Measurements from ENCODE around the gene DLG2.
"Not testable (repeated sequence)": the region's sequence is repeated elsewhere in the genome, so short reads cannot be mapped to it uniquely, and the experiment has no call there.

The DLG2 gene

GRCh38 chr11:84408946-84409411 is 1218.2 kb downstream of the DLG2 start:
- no peak for DNase-seq (ENCODE audit: low read depth in 4 of 4, low spot score in 1 of 4)

- DNase-seq (ENCODE audit: low read depth in 4 of 4, low spot score in 1 of 4) = no peak
Measured at GRCh38 chr11:84407091-84407490, 1220.1 kb downstream of the DLG2 start.

- DNase-seq (ENCODE audit: low read depth in 4 of 4, low spot score in 1 of 4) = no peak
Measured at GRCh38 chr11:84398017-84398626, 1229.0 kb downstream of the DLG2 start.

GRCh38 chr11:84396521-84396920 is 1230.6 kb downstream of the DLG2 start:
- DNase-seq (ENCODE audit: low read depth in 4 of 4, low spot score in 1 of 4) = no peak

GRCh38 chr11:84390441-84391078 is 1236.6 kb downstream of the DLG2 start:
- DNase-seq (ENCODE audit: low read depth in 4 of 4, low spot score in 1 of 4) = no peak

- DNase-seq (ENCODE audit: low read depth in 4 of 4, low spot score in 1 of 4) = no peak
Measured at GRCh38 chr11:84389696-84390095, 1237.4 kb downstream of the DLG2 start.

GRCh38 chr11:84384731-84385130 is 1242.4 kb downstream of the DLG2 start:
- peak in 3 of 4 experiments; percentile 1 to 7 (median 5) for DNase-seq (ENCODE audit: low read depth in 4 of 4, low spot score in 1 of 4)

- DNase-seq (ENCODE audit: low read depth in 4 of 4, low spot score in 1 of 4) = no peak
Measured at GRCh38 chr11:84383576-84383975, 1243.6 kb downstream of the DLG2 start.

- no peak for DNase-seq (ENCODE audit: low read depth in 4 of 4, low spot score in 1 of 4)
Measured at GRCh38 chr11:84381666-84382065, 1245.5 kb downstream of the DLG2 start.

- no peak for DNase-seq (ENCODE audit: low read depth in 4 of 4, low spot score in 1 of 4)
Measured at GRCh38 chr11:84372381-84372950, 1254.7 kb downstream of the DLG2 start.

- DNase-seq (ENCODE audit: low read depth in 4 of 4, low spot score in 1 of 4) = no peak
Measured at GRCh38 chr11:84358034-84358433, 1269.1 kb downstream of the DLG2 start.

- DNase-seq (ENCODE audit: low read depth in 4 of 4, low spot score in 1 of 4) = no peak
Measured at GRCh38 chr11:84355911-84356310, 1271.2 kb downstream of the DLG2 start.

GRCh38 chr11:84345597-84345996 is 1281.5 kb downstream of the DLG2 start:
- no peak for DNase-seq (ENCODE audit: low read depth in 4 of 4, low spot score in 1 of 4)

GRCh38 chr11:84345027-84345426 is 1282.1 kb downstream of the DLG2 start:
- DNase-seq (ENCODE audit: low read depth in 4 of 4, low spot score in 1 of 4) = no peak

- DNase-seq (ENCODE audit: low read depth in 4 of 4, low spot score in 1 of 4) = no peak
Measured at GRCh38 chr11:84339796-84340195, 1287.3 kb downstream of the DLG2 start.

GRCh38 chr11:84333221-84333620 is 1293.9 kb downstream of the DLG2 start:
- DNase-seq (ENCODE audit: low read depth in 4 of 4, low spot score in 1 of 4) = no peak

GRCh38 chr11:84322211-84322610 is 1304.9 kb downstream of the DLG2 start:
- no peak for DNase-seq (ENCODE audit: low read depth in 4 of 4, low spot score in 1 of 4)

GRCh38 chr11:84319863-84320262 is 1307.3 kb downstream of the DLG2 start:
- DNase-seq (ENCODE audit: low read depth in 4 of 4, low spot score in 1 of 4) = no peak

GRCh38 chr11:84316866-84317555 is 1310.1 kb downstream of the DLG2 start:
- DNase-seq (ENCODE audit: low read depth in 4 of 4, low spot score in 1 of 4) = no peak

- DNase-seq (ENCODE audit: low read depth in 4 of 4, low spot score in 1 of 4) = no peak
Measured at GRCh38 chr11:84313830-84314359, 1313.2 kb downstream of the DLG2 start.

GRCh38 chr11:84310268-84310667 is 1316.9 kb downstream of the DLG2 start:
- no peak for DNase-seq (ENCODE audit: low read depth in 4 of 4, low spot score in 1 of 4)

GRCh38 chr11:84308491-84308890 is 1318.7 kb downstream of the DLG2 start:
- not testable (repeated sequence) for DNase-seq (ENCODE audit: low read depth in 4 of 4, low spot score in 1 of 4)

Measured in stimulated activated CD4-positive, alpha-beta T cell treated with anti-CD3 and anti-CD28 coated beads, Interleukin-1b, Interleukin-23, amount 100 ng/mL, for 24 hours (primary cell).